ENCODE data around the gene EN1. TPM values are rescaled to one million over a fixed set of nuclear protein-coding genes. Genes with fewer than 3 reads are reported as not detected.

Gene EN1
- total RNA-seq, 1 donor from 2014 or later: 1.2 TPM

DNA sequence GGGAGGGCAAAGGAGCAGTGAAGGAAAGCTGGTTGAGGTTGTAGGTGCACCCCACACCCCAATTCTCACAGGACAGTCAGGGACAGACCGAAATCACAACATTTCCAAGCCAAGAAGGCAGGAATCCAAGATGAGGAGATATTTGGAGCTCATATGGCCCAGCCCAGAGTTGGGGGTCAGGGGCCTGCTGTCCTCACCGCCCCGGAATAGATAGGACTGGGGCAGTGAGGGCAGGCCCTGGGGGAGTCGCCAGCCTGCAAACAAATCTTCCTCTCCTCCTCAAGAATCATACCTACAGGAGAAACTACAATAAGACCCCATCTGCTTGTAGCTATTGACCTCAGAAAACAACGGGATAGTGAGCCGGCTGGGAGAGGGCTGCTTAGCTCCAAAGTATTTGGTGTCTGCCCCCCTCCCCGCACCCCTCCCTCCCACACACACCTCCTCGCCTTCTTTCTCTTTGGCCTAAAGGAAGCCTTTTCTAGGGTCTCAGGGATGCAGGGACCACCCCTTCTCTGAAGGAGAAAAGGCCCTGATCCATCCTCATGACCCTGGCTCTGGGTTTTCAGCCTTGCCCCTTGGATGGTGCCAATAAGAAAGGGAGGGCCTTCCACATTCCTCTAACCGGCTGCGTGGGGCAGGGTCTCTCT is 3.8 kb downstream of the EN1 start:
- no peak for DNase-seq (ENCODE audit: low spot score)

DNA sequence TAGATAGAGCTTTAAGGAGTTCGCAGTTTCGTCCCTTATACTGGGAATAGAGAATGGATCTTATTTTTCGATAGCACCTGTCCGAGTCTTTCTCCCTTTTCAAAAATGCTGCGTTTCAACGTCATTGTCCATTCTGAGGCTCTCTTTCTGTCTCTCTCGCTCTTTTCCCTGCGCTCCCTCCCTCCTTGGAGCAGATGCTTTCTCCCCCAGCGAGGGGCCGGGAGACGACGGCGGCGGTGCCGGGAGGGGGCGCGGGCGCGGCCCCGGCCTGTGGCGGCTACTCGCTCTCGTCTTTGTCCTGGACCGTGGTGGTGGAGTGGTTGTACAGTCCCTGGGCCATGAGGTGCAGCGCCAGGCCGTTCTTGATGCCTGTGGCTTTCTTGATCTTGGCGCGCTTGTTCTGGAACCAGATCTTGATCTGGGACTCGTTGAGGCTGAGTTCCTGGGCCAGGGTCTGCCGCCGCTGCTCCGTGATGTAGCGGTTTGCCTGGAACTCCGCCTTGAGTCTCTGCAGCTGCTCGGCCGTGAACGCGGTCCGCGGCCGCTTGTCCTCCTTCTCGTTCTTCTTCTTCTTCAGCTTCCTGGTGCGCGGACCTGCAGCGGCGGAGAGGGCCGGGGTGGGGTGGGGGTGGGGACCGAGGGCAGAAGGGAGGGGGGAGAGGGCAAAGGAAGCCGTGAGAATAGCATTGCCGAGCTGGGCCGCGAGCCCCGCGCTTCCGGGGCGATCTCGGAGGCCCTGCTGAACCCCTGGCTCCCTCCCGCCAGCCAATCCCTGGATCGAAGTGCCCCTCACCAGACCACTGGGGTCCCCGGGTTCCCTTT is 4.6 kb downstream of the EN1 start:
- DNase-seq (ENCODE audit: low spot score): peak; percentile 21

DNA sequence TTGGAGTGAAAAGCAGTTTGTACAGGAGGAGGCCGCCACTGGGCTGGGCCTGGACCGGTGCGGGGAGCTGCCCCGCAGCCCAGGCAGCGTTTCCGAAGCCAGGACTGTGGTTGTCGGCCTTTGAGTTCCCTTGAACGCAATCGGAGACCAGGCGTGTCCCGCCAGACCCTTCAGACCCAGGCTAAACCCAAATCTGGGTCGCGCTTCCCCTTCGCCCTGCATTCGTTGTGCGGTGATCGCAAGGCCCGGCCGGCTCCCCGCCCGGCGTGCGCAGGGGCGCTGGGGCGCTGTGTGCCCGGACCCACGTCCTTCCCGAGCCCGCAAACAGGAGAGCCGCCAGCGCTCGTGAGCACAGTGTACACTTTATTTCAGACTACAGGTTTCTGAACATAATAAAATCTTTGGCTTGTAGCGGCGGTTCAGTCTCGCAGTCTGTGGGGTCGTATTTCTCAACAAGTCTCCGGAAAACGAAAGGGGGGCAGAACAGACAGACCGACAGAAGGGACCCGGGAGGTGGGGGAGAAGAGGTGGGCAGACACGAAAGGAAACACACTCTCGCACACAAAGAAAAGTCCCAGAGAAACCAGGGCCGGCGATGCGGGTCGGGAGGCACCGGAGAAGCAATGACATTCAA is 5.5 kb downstream of the EN1 start:
- DNase-seq (ENCODE audit: low spot score): no peak

DNA sequence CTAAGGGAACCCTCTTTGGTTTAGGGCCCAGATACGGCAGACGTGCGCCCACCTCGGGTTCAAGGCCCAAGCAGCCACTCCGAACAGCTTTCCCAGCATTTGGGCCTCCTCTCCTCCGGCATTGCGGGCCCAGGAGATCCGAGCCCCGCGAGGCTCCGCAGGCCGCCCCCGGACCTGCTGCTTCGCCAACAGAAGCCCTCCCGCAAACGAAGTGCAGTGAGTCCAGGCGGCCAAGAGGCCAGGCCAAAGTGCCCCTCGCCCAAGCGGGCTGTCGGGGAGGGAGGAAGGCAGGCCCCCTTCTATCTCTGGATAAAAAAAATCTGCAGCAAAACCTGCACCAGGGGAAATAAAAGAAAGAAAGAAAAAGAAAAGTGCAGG is 6.0 kb downstream of the EN1 start:
- no peak for DNase-seq (ENCODE audit: low spot score)

DNA sequence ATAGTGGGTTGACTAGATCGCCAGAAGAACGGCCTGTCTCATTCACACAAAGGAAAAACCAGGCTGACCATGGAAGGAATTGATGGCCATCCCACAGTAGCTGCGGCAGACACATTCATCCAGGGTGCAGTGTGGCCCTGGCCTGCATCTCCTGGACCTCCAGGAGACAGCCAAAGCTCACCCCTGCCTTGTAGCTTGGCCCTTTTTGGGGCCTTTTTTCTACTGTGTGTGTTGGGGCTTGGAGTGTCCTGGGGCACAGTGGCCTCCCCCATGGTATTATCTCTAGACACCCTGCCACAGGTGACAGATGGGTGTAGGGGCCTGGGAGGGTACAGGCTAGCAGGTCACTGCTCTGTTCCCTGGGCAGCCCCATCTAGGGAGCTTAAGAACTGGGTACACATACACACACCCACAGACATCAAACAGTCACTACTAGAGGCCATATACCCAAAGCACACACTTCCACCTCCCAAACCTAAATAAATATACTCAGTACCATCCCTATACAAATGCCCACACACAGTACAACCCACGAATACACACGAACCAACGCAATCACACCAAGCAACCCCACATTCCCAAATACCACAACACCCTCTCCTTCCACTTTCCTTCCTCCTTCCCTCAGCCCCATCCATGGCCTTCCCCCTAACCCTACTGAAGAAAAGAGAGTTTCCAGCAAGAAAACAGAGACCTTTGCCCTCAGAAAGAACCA is 8.6 kb downstream of the EN1 start:
- no peak for DNase-seq (ENCODE audit: low spot score)

DNA sequence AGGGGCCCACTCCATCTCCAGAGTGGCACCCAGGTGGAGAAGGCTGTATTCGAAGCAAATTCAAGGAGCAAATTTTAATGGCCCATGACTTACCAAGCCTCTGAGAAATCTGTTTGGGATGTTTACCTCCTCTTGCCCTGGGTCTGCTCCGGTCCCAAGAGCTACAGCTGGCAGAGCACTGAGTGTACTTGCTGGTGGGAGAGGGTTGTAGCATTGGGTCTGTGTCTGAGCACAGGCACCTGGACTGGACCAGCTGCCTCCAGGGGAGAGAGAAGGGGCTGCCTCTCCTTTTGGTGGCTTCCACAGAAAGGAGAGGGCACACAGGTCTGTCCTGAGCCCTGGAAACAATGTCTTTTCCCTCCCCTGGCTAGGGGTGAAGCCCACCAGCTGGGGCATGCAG is 9.8 kb downstream of the EN1 start:
- DNase-seq (ENCODE audit: low spot score): no peak

DNA sequence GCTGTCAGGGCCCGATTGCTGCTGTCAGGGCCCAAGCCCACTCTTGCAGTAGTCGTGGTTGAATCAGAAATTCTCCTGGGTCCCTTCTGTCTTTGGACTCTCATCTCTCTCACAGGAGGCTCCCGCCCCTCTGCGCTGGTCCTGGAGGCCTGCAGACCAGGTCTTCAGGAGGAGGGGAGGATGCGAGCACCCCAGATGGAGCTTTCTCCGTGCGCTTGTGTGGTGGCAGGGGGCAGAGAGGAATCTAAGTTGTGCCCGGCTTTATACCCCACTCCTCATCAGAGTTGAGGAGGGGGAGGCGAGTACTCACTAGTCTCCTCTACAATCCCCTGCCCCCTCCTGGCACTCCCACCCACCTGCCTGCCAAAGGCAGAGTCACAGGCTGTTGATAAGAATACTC is 10.4 kb downstream of the EN1 start:
- no peak for DNase-seq (ENCODE audit: low spot score)

DNA sequence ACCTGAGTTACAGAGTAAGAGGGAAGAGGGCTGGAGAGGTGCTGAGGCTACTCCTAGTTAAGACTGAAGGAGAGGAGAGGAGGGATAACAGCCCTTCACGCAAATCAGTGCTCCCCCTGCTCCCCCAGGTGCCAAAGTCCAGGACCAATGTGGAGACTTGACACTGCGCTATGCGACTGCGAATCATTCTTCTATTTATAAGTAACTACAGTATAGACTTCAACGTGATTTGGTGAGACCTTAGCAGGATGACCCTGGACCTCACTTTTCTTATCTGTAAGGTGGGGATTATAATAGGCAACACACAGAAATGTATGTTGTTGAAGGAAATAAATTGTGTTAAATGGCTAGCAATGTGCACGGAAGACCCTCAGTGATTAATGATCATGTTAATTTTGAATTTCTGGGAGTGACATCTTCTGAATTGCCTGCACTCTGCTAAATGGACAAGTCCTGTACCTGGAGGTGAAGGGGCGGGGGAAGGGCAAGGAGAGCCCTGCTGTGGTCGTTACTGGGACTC is 11.0 kb downstream of the EN1 start:
- no peak for DNase-seq (ENCODE audit: low spot score)

DNA sequence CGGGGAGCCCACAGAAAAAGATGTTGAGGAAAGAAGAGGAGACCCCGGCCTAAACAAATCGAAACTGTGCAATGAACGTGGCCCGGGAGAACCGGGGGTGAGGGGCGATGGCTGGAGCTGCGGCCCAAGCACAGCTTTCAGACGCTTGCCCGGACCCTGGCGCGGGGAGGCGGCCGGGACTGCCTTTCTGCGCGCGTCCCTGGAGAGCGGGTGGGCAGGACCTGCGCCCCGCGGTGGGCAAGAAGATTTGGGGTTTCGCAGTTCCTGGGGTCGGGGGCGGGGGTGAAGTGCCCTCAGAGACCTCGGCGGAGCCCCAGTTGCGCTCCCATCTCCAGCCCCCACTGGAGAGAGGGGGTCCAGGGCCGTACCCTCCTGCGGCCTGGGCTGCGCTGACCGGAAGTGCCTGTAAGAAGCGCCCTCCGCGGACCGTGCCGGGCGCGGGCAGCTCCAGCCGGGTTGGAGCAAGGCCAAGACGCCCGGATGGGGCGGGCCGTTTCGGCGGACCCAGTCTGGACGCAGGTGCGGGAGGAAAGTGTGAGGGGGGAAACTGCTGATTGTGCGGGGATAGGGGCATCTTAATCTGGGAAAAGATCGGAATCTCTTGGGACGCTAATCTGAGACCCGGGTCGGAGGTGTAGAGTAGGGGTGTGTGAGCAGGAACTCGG is 11.6 kb downstream of the EN1 start:
- no peak for DNase-seq (ENCODE audit: low spot score)

DNA sequence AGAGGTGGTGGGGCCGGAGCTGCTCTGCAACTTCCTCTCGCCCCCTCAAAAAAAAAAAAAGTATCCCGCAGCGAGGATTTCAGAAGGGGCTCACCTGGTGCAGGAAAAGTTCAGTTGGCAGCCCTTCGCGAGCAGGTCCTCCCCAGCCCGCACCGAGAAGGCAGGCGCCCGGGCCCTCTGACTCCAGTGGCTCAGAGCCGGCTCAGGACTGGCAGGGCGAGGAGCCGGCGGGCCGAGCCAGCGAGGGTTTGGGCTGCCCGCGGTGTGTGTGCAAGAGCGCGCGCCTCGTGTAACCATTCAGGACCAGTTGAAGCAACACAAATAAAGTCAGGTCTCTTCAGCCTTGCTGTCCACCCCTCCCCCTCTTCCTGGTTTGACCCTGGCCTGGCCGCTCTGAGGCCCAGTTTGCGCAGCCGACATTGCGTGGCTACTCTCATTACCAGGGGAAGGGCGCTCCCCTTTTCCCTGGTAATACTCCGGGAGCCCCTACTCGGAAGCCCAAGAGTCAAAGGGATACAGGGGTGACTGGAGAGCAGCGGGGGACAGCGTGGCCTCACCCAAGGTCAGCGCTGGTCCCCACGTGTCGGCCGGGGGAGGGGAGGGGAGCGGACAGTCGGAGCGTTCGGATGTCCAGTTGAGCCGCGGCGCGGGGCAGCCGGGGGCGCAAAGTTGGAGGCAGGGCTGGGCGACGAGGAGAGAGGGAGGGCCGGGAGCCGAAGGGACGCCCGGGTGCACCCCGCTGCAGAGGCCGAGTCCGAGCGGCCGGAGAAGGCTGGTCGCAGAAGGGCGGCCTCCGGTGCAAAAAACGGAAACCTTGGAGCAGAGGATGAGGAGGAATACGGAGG is 12.3 kb downstream of the EN1 start:
- no peak for DNase-seq (ENCODE audit: low spot score)

DNA sequence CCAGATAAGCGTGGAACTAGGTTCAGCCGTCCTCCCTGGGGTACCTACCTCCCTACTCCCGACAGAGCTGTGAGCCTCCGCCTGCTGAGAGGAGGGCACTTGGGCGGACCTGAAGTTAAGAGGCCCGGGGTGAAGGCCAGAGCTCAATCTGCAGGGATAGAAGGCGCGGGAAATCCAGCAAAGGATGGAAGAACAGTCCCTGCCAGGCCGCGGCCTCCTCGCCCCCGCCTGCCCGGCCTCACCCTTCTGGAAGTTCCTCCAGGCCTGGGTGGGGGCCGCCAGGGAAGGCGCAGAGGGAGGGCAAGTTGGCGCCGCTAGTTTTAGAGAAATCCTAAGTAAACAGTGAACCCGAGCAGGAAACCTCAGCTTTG is 13.0 kb downstream of the EN1 start:
- no peak for DNase-seq (ENCODE audit: low spot score)

DNA sequence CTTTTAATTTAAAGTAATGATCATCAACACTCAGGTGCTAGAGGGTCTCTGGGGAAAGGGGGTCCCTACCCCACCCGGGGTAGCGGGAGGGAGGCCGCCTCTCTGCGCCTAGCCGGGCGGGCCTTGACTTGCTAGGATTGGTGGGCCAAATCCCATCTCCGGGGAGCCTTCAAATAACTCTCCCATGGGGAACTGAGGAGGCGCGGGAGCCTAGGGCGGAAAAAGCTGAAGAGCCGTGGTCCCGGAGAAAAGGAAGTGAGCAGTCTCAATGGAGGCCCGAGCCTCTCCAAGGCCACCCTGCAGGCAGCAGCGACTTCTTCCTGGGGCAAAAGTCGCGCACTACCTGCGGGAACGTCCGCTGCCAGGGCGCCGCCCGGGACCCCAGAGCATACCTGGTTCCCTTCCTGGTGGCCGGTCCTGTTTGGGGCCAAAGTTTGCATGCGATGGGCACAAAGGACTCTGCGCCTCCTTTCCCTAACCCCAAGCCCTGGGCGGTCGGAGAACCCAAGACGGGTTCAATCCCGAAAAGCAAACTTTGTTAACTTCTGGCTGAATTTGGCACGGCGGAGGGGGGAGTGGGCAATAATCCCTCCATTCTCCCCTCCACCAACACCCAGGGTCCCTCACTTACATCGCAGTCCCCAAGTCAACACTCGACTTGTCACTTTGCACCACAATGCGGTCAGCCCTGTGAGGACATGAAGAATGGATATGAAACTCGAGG is 13.6 kb downstream of the EN1 start:
- no peak for DNase-seq (ENCODE audit: low spot score)

DNA sequence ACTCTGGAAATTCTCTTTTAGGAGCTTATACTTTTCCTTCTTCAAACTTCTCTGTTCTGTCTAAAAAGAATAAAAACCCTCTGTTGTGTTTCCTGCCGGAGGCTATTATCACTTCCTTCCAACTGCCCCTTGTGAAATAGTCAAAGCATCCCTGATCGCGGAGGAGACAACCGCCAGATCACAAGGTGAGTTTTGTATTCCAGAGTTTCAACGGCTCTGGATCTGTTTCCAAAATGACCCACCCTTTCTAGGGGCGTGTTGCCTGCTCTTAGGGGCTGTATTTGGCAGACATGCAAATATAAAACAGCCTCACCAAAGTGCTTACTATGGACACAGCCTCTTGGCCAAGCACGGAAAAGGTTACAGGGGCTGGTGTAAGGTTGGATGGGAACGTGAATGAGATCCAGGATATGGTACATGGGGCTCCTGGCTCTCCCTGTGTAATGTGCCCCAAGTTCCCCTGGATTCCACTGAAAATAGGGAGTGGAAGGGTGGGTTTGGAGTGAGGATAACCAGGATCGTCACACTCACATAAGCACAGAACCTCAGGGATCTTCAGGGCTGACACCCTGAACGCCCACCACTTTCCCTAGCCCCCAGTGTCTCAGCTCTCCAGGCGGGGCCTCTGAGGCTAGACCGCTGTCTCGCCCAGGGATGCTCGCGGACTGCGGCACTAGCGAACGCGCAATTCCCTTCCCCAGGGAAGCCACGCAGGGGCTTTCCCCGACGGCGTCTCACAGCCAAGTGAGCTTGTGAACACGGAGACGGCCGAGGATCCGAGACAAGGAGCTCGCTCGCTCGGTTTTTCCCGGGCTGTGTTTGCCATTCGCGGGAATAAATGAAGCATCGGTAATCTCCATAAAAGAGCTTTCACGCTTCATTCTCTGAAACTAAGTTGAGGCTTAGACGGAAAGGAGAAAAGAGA is 14.4 kb downstream of the EN1 start:
- no peak for DNase-seq (ENCODE audit: low spot score)

DNA sequence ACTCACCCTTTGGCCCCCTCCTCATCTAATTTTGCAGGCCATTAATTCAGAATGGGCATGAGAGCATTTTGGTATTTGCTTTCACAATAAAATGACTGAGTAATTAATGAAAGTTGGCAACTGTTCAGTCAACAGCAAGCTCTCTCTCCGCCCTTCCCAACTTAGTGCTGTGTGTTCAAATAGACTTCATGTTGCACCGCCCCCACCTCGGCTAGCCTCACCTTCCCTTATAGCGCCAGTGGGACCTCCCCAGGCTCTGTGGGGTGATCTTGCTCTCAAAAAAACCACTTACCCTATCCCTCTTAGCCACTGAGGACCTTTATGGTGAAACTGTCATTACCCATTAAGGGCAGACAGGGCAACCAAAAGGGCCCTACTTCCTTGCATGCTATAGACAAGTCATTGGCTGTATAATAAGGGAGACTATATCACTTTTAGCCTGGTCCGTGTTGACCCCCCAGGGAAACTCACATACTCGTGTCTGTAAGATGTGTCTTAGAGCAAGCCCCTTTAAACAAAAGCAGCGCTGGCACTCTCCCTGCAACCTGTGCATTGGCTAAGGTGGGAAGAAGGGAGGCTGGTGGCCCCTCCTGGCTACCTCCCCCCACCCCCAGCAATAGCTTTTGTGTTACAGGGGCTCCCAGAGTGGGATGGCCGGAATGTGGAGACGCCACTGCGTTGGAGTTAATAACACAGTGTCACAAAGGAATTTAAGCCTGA is 15.2 kb downstream of the EN1 start:
- no peak for DNase-seq (ENCODE audit: low spot score)

DNA sequence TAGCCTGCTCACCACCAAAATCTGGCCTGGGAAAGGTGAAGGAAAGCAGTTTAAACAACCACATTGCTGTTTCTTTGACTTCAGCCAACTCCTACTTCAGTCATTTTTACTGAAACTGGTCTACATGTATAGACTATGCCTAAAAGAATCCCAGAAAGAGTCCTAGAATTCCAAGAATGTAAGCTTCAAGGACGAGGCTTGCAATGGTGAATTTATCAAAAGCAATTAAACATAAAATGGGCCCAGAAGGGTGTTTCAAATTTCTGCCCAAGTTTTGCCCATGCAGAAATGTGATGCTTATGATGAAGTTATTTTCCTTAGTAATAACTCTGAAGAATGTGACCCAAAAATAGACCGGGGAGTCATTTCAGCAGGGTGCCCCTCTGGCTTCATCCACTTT is 16.6 kb downstream of the EN1 start:
- no peak for DNase-seq (ENCODE audit: low spot score)

DNA sequence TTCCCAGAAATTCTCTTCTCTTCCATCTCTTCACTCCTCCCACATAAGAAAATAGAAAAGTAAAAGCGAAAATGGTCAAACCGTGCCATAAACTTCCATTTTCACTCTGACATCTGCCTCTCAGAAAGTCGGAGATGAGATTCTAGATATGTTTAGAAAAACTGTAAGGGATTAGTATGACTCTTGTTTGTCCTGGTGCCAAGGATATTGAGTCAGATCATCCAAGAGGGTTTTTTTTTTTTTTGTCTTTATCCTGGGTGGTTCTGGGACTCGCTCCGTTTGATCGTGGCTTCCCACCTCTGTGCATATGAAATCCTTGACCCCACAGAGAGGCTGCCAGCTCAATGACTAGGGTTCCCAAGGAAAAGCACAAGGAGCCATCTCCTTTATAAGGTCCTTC is 17.3 kb downstream of the EN1 start:
- no peak for DNase-seq (ENCODE audit: low spot score)

DNA sequence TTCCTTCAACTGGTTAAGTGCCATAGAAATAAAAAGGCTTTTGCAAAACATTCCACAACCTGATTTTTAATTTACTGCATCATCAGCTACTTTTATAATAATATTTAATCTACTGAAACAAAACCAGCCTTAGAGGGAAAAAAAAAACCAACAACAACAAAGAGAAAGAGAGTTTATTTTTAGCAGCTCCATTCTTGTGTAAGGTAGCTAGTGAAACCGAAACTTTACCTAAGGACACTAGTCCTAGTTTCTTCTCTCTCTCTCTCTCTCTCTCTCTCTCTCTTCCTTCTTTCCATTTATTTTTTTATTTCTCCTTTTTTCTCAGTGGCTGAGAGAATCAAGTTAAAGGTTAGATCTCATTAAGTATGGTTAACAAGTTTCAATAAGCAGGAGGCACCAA is 21.4 kb downstream of the EN1 start:
- DNase-seq (ENCODE audit: low spot score): no peak

DNA sequence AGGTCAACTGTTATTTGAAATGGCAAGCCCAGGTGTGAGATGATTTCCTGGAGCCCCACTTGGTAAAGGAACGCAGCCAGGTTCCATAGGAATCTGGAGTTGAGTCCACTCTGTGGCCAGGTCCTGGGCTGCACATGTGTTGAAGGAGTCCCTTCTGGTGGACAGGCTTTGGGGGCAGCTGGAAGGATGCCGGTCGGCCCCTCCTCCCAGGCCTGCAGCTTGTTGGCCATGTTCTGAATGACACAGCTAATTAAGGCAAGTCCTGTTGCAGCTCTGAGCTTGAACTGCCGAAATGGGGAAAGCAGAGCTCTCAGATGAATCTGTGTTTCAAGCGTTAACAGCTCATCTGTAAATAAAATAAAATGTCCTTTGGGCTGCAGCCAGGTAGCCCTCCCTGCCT is 23.8 kb downstream of the EN1 start:
- DNase-seq (ENCODE audit: low spot score): no peak

All from umbilical cord (tissue), 2 donors.